HepG2 (cell line): ENCODE results near the gene STIP1. TPM values are rescaled to one million over a fixed set of nuclear protein-coding genes. Genes with fewer than 3 reads are reported as not detected.

ENCODE experiments used
- NAIF1 ChIP-seq: sonication (generic); formaldehyde crosslinking; IDR thresholded peaks from 2 replicates; pipeline ENCODE4 v1.5.0; 2020; ENCODE audit warnings: mild to moderate bottlenecking, missing genetic modification reagents, borderline replicate concordance
- polyA plus RNA-seq, 8 experiments: library from polyadenylated mRNA; depleted of rRNA in 3 of 8; stranded (reverse) in 7 of 8; unstranded in 1 of 8; fragments of >200 nt; fragmentation: Illumina TruSeq in 4 of 8; extraction: Trizol in 4 of 8; gene quantifications; 2 replicates each; pipeline versions ENCODE4 v1.2.1 to v1.2.3, GENCODE V29; 2011 to 2016; ENCODE audit warnings: low read depth in 4 of 8, missing spikeins in 1 of 8, mixed read lengths in 1 of 8; ENCODE audit not compliant: insufficient read depth in 1 of 8
- total RNA-seq, 5 experiments: library from RNA; depleted of rRNA; stranded (reverse); fragments of >200 nt; fragmentation: Illumina TruSeq; extraction: Trizol; gene quantifications; 2 replicates each; pipeline ENCODE4 v1.2.3, GENCODE V29; 2016; ENCODE audit warnings: low read depth in 1 of 5
- TF ChIP-seq, protein P1 (sequence below), 2 experiments: sonication (generic) in 1 of 2; formaldehyde crosslinking in 1 of 2; IDR thresholded peaks; 2 replicates each; pipeline versions ENCODE4 v1.6.1 to v1.9.0; 2014 to 2022; ENCODE audit warnings: antibody characterized with exemption in 1 of 2, borderline replicate concordance in 1 of 2, inconsistent platforms in 1 of 2, low read depth in 1 of 2, missing genetic modification reagents in 1 of 2
- TF ChIP-seq, protein P2 (sequence below): sonication (generic); formaldehyde crosslinking; IDR thresholded peaks from 2 replicates; pipeline ENCODE4 v1.4.0; 2020; ENCODE audit warnings: mild to moderate bottlenecking, missing genetic modification reagents, borderline replicate concordance

The STIP1 gene
- total and polyA plus RNA-seq, 2 of the 13 experiments (the other 11 are each of a cell fraction or from before 2014, with no cell fraction given) = 81.1 to 217 TPM

DNA sequence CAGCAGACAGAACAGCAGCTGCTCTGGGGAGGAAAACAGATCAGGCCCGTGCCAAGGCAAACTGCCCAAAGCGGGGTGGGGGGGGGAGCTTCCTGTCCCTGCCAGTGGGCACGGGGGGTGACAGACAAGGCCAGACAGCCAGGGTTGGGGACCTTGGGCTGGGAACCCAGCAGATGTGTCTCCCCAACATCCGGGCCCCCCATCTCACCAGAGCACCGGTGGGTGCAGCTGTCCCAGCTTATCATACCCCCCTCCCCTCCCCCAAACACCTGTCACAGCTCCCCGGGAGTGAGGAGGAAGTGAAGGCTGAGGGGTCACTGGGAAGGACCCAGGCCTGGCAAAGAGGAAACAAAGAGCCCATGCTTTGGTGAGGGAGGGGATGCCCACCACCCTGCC is 59.4 kb downstream of the STIP1 start (continued):
- TF ChIP-seq, protein P1, sequence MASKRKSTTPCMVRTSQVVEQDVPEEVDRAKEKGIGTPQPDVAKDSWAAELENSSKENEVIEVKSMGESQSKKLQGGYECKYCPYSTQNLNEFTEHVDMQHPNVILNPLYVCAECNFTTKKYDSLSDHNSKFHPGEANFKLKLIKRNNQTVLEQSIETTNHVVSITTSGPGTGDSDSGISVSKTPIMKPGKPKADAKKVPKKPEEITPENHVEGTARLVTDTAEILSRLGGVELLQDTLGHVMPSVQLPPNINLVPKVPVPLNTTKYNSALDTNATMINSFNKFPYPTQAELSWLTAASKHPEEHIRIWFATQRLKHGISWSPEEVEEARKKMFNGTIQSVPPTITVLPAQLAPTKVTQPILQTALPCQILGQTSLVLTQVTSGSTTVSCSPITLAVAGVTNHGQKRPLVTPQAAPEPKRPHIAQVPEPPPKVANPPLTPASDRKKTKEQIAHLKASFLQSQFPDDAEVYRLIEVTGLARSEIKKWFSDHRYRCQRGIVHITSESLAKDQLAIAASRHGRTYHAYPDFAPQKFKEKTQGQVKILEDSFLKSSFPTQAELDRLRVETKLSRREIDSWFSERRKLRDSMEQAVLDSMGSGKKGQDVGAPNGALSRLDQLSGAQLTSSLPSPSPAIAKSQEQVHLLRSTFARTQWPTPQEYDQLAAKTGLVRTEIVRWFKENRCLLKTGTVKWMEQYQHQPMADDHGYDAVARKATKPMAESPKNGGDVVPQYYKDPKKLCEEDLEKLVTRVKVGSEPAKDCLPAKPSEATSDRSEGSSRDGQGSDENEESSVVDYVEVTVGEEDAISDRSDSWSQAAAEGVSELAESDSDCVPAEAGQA (IDR thresholded peaks at IDR 0.05; ENCODE audit: low read depth) = no peak
- TF ChIP-seq, protein P1 (CRISPR knock-in tag; IDR thresholded peaks at IDR 0.05; ENCODE audit: borderline replicate concordance) = no peak
- no peak for TF ChIP-seq NAIF1 (CRISPR knock-in tag)
- TF ChIP-seq, protein P2, sequence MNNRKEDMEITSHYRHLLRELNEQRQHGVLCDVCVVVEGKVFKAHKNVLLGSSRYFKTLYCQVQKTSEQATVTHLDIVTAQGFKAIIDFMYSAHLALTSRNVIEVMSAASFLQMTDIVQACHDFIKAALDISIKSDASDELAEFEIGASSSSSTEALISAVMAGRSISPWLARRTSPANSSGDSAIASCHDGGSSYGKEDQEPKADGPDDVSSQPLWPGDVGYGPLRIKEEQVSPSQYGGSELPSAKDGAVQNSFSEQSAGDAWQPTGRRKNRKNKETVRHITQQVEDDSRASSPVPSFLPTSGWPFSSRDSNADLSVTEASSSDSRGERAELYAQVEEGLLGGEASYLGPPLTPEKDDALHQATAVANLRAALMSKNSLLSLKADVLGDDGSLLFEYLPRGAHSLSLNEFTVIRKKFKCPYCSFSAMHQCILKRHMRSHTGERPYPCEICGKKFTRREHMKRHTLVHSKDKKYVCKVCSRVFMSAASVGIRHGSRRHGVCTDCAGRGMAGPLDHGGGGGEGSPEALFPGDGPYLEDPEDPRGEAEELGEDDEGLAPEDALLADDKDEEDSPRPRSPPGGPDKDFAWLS (CRISPR knock-in tag) = no peak
